A673 (cell line): ENCODE data around the gene KLC3. TPM values are rescaled to one million over a fixed set of nuclear protein-coding genes. Genes with fewer than 3 reads are reported as not detected.

ENCODE experiments used
- BruUV-seq: library from RNA; stranded (reverse); fragments of 400-500 nt; replicated peaks from 2 replicates; lab custom pipeline; 2021; lab: Mats Ljungman, UMichigan
- CTCF ChIA-PET: fragments of 300-600 bp; sonication (Branson Sonifier 250); formaldehyde crosslinking; loops from one replicate; lab custom pipeline; 2022; ENCODE audit warnings: antibody characterized with exemption; lab: Charles Lee
- POLR2A ChIA-PET: fragments of 300-600 bp; sonication (Branson Sonifier 250); formaldehyde crosslinking; loops from one replicate; lab custom pipeline; 2022; ENCODE audit warnings: antibody characterized with exemption; ENCODE audit not compliant: low non-redundant PET; lab: Charles Lee
- DNase-seq: peaks from one replicate; pipeline ENCODE4 v3.0.0-alpha.2; 2015; ENCODE audit warnings: low spot score
- H3K27ac ChIP-seq: fragments of 200-600 bp; sonication (generic); 2 replicates; pipeline ENCODE4 v1.5.1; 2016; ENCODE audit warnings: mixed run types, low read depth, mild to moderate bottlenecking, mixed read lengths, antibody characterized with exemption, low read length; ENCODE audit not compliant: poor library complexity, severe bottlenecking
- H3K27me3 ChIP-seq: fragments of 200-600 bp; sonication (generic); replicated peaks from 2 replicates; pipeline ENCODE4 v1.6.1; 2017; ENCODE audit warnings: mixed run types, low read depth, mild to moderate bottlenecking, mixed read lengths, antibody characterized with exemption, low read length; ENCODE audit not compliant: insufficient read depth, poor library complexity
- H3K36me3 ChIP-seq: fragments of 200-600 bp; sonication (generic); 2 replicates; pipeline ENCODE4 v1.6.1; 2016; ENCODE audit warnings: mixed run types, mild to moderate bottlenecking, mixed read lengths, antibody characterized with exemption, low read length; ENCODE audit not compliant: insufficient read depth, poor library complexity, severe bottlenecking
- H3K4me1 ChIP-seq: fragments of 200-600 bp; sonication (generic); 2 replicates; pipeline ENCODE4 v1.6.1; 2017; ENCODE audit warnings: mixed run types, mild to moderate bottlenecking, mixed read lengths, antibody characterized with exemption, low read length; ENCODE audit not compliant: insufficient read depth, poor library complexity, severe bottlenecking
- H3K4me3 ChIP-seq: fragments of 200-600 bp; sonication (generic); 2 replicates; pipeline ENCODE4 v1.5.1; 2016; ENCODE audit warnings: low read depth, mixed run types, mild to moderate bottlenecking, mixed read lengths, low read length; ENCODE audit not compliant: poor library complexity, severe bottlenecking
- H3K9me3 ChIP-seq: fragments of 200-600 bp; sonication (generic); 2 replicates; pipeline ENCODE4 v1.6.1; 2016; ENCODE audit warnings: mixed run types, low read depth, mild to moderate bottlenecking, mixed read lengths, antibody characterized with exemption, low read length; ENCODE audit not compliant: poor library complexity, severe bottlenecking
- EZH2 ChIP-seq: fragments of 200-600 bp; sonication (generic); IDR thresholded peaks from 2 replicates; pipeline ENCODE4 v1.6.1; 2017; ENCODE audit warnings: borderline replicate concordance, low read depth, mild to moderate bottlenecking, mixed read lengths, antibody characterized with exemption, low read length; ENCODE audit not compliant: poor library complexity, severe bottlenecking
- intact Hi-C: fragments of 100-400 bp; cut with micrococcal nuclease; formaldehyde crosslinking; loops from one replicate; pipeline ENCODE4 v1.10.0; 2022; ENCODE audit not compliant: unreplicated experiment
- total RNA-seq: library from RNA; stranded (reverse); gene quantifications from 2 replicates; pipeline ENCODE4 v1.2.3, GENCODE V29; 2021
- TF ChIP-seq, protein P1 (sequence below): fragments of 300-800, 200-600 bp; sonication (generic); conservative IDR thresholded peaks from 2 replicates; pipeline ENCODE4 v1.5.1; 2017; ENCODE audit warnings: low read depth, mild to moderate bottlenecking, antibody characterized with exemption, low read length, moderate library complexity, mixed read lengths

The KLC3 gene
- total RNA-seq, 1 experiment from 2014 or later, result 0.49 TPM

DNA sequence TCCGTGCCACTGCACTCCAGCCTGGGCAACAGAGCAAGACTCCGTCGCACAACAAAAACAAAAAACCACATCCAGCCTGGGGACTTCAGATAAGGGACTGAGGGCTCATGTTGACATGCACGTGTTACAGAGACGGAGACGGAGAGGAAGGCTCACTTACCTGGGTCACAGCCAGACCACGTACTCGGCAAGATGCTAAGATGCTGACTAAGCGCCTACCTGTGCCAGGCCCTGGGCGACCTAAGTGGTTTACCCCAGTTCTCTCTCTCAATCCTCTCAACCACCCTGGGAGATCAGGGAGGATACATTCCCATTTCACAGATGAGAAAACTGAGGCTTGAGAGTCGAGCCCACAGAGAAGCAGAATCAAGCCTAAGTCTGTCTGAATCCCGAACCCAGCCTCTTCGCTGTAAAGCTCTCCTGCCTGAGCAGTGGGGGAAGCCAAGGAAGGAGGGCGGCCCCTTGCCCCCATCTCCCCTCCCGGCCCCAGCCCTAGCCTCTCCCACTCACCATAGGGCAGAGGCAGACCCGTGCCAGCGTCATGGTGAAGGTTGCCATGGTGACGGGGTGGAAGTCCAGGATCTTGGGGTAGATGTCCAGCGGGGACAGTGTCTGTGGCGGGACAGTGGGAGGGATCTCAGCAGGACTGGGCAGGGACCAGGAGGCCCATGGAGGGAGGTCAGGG, 16.4 kb downstream of the KLC3 start:
- BruUV-seq, result no TSS peak
- no peak for TF ChIP-seq EZH2
- TF ChIP-seq, protein P1, sequence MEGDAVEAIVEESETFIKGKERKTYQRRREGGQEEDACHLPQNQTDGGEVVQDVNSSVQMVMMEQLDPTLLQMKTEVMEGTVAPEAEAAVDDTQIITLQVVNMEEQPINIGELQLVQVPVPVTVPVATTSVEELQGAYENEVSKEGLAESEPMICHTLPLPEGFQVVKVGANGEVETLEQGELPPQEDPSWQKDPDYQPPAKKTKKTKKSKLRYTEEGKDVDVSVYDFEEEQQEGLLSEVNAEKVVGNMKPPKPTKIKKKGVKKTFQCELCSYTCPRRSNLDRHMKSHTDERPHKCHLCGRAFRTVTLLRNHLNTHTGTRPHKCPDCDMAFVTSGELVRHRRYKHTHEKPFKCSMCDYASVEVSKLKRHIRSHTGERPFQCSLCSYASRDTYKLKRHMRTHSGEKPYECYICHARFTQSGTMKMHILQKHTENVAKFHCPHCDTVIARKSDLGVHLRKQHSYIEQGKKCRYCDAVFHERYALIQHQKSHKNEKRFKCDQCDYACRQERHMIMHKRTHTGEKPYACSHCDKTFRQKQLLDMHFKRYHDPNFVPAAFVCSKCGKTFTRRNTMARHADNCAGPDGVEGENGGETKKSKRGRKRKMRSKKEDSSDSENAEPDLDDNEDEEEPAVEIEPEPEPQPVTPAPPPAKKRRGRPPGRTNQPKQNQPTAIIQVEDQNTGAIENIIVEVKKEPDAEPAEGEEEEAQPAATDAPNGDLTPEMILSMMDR, result no peak
- no peak overlapping the region for H3K27ac ChIP-seq
- H3K36me3 ChIP-seq, result peaks cover 50% of the 10 kb centered on the region
- H3K4me1 ChIP-seq, result no peaks in the 10 kb centered on the region
- CTCF ChIA-PET, result no interaction called here
- POLR2A ChIA-PET, result no interaction called here
- no peak overlapping the region for H3K4me3 ChIP-seq
- intact Hi-C loops, result no loop called here
- DNase-seq, result no peak
- no peaks in the 10 kb centered on the region for H3K27me3 ChIP-seq
- no peaks in the 10 kb centered on the region for H3K9me3 ChIP-seq

DNA sequence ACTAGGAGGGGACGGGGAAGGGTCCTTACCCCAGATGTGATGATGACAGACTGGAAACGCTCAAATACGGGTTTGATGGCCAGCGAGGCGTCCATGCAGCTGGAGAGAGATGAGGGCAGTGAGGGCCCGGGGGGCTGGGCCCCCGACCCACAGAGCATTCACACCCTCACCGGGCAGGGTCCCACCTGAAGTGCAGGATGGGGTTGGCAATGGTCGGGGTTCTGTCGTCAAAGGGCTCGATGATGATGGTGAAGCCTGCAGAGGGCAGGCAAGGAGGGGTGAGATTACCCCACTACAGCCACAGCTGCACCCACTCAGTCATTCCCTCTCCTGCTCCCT, 16.9 kb downstream of the KLC3 start:
- ChIA-PET CTCF (no interaction called here), POLR2A (no interaction called here)
- TF ChIP-seq, protein P1, result no peak
- TF ChIP-seq EZH2, result no peak
- DNase-seq, result no peak
- Histone ChIP-seq H3K4me3 (no peak overlapping the region), H3K36me3 (peaks cover 47% of the 10 kb centered on the region), H3K27me3 (no peaks in the 10 kb centered on the region), H3K4me1 (no peaks in the 10 kb centered on the region), H3K27ac (no peak overlapping the region), H3K9me3 (no peaks in the 10 kb centered on the region)
- intact Hi-C loops, result no loop called here
- BruUV-seq, result no TSS peak

GRCh38 chr19:45358213-45358792, 17.8 kb downstream of the KLC3 start:
- no peak for DNase-seq
- Histone ChIP-seq H3K36me3 (peaks cover 44% of the 10 kb centered on the region), H3K27ac (no peak overlapping the region), H3K4me3 (no peak overlapping the region), H3K4me1 (no peaks in the 10 kb centered on the region), H3K27me3 (no peaks in the 10 kb centered on the region), H3K9me3 (no peaks in the 10 kb centered on the region)
- POLR2A ChIA-PET, result no interaction called here
- BruUV-seq, result no TSS peak
- intact Hi-C loops, result no loop called here
- CTCF ChIA-PET, result no interaction called here
- TF ChIP-seq, protein P1, result no peak
- no peak for TF ChIP-seq EZH2
